Activated CD8-positive, alpha-beta memory T cell treated with anti-CD3 and anti-CD28 coated beads for 1 hour (primary cell): ENCODE measurements around the gene SPCS2.
"Not testable (repeated sequence)": the region's sequence is repeated elsewhere in the genome, so short reads cannot be mapped to it uniquely, and the experiment has no call there.

Experiments
- DNase-seq, 2 donors: peaks; one replicate each; pipeline ENCODE4 v3.0.0-alpha.2; 2020; ENCODE audit warnings: low read depth in 1 of 2; ENCODE audit errors: extremely low read depth in 1 of 2

Gene SPCS2

DNA sequence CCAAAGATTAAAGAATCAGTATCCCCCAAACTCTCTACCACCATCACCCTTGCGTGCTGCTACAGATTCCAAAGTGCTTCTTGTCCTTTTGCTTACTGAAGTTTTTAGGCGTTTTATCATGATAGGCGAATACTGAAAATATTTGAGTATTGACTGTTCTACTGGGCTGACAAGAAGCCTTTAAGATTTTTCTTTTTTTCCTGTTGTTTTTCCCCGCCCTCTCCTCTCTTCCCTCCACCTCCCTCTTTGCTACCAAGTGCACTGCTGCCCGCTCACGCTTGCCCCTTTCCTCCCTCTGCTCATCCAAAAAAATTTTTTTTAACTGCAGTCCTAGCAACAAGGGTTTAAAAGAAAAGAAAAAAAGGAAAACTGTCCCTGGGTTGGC is 679 bp downstream of the SPCS2 start:
- DNase-seq: no peak

DNA sequence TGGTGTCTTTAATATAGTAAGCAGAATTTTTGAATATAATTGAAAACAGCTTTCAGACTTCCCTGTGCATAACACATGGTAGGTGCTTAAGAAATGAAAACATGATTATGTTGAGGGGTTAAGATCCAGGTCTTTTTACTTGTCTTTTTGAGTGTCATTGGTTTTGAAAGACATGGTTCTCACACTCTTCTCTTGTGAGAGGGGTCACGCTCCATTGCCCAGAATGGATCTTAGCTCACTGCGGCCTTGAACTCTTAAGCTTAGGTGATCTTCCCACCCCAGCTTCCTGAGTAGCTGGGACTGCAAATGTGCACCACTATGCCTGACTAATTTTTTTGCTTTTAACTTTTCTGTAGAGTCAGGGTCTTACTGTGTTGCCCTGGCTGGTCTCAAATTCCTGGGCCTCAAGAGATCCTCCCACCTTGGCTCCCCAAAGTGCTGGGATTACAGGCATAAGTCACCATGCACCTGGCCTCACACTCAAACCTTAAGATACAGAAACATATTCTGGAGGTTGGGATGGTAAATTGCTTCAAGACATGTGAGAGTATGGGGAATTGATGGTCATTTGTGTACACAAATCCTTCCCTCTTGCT is 1.4 kb downstream of the SPCS2 start:
- DNase-seq: no peak

DNA sequence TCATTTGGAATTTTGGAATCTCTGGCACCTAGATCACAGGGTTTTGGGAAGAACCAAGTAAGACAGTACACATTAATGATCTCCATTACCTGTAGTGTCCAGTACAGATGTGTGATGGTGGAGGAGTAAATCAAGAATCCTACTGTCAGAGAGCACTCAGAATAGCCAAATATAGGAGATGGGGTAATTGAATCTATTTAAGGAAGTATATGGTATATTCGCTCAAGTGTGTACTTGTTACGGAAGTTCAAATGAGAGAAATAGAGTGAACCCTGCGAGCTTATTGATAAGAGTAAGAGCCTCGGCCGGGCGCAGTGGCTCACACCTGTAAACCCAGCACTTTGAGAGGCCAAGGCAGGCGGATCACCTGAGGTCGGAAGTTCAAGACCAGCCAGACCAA is 2.2 kb downstream of the SPCS2 start:
- no peak for DNase-seq

DNA sequence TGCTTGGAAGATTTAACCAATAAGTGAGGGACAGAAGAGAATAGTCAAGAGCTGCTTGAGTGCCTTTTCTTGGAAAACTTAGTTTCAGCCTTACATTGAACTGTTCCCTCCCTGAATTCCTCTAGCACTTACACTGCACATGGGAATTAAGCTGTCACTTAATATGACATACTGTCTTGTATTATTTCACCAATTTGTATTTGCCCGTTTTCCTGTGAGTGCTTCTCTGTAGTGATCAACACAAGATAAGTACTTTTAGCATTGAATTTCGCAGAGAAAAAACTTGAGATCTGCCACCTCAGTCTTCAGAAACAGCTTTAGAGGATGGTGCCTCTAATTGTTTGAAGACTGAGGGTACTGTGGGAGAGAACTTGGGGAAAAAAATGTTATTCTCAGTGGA is 3.7 kb downstream of the SPCS2 start:
- no peak for DNase-seq

DNA sequence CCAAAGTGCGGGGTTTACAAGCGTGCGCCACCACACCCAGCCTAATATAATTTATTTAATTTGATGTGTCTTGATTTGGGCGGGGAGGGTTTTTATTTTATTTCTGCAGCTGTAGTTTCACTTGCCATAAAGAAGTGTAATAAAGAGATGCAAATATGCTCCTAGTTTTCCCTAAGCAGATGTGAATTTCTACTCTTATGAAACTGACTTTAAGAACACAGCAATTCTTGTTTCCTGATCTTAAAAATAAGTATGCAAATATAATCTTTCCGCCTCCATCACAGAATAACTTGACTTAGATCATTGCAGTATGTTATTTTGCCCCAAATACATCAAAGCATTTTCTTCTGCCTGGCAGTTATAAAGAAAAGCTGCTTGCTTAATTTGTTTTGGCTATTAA is 4.4 kb downstream of the SPCS2 start:
- DNase-seq: no peak

DNA sequence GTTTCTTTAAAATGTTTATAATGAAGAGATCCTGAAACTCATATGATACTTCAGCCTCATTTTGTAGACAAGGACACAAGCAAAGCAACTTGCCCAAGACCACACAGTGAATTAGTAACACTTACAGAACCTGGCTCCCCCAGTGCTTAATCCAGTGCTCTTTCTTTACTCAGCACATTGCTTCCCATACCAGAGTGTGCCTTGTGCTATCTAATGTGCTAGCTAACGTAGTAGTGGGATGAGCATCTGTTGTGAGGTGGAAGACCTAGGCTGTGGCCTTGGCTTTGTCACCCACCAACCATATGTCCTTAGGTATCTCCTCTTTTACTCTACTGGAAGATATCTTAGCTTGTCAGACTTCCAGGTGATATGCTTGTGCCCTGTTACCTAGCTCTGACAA is 5.1 kb downstream of the SPCS2 start:
- DNase-seq: no peak

DNA sequence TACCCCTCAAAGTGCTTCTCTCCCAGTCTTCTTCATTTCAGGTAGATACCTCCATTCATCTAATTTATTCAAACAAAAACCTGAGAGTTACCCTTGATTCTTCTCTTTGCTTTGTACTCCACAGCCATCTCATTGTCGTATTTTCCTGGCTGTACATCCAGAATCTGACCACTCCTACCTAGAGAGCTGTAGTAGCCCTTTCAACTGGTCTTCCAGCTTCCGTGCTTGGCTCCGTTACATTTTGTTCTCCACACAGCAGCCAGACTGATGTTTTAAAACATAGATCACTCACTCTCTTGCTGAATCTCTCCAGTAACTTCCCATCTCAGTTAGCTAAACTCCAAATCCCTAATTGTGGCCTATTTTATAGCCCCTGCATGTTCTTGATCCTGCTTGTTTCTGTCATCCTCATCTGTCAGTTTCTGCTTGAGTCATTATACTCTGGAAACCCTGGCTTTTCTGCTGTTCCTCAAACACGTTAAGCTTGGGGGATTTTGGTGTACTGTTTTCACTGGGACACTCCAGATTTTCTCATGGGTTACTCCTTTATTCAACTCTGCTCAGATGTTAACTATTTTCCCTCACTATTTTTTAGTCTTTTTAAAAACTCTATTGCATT is 7.4 kb downstream of the SPCS2 start:
- DNase-seq: no peak

DNA sequence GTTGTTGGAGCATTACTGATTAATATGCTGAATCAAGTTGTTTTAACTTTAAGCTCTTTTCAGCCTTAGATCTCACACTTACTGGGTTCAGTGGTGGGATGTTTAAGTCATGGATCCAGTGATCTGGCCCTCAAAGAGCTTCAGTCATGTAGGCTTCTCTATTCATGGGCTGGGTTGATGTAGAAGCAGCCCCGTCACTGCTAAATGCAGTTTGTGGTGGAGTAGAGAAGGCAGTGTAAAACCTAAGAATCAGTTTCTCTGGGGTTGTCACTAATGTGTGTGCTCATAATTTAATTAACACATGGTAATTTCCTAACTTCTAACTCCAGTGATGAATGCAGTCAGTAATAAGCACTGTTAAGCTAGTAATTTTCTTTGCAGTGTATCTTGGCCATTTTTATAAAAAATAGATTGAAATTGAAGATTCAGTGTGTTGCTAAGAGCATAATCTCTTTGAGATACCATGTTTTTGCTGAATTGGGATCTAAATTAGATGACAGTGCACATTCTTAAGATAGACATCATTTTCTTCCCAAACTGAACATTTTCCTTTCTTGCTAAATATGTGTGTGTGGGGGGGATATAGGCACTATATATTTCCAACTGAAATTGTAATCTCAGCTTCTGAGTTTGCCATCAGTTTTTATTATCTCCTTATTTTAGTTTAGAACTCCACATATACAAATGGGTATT is 9.0 kb downstream of the SPCS2 start:
- DNase-seq: no peak

DNA sequence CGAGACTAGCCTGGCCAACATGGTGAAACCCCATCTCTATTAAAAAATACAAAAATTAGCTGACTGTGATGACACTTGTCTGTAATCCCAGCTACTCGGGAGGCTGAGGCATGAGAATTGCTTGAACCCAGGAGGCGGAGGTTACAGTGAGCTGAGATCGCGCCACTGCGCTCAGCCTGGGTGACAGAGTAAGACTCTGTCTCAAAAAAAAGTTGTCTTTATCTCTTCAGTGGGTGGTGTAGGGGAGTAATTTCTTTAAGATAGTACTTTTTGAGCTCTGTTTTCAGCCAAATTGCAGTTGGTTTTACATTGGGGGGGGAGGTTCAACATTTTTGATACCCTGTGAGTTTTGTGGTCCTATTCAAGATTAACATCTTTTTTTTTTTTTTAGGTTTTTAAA is 11.1 kb downstream of the SPCS2 start:
- not testable (repeated sequence) for DNase-seq

DNA sequence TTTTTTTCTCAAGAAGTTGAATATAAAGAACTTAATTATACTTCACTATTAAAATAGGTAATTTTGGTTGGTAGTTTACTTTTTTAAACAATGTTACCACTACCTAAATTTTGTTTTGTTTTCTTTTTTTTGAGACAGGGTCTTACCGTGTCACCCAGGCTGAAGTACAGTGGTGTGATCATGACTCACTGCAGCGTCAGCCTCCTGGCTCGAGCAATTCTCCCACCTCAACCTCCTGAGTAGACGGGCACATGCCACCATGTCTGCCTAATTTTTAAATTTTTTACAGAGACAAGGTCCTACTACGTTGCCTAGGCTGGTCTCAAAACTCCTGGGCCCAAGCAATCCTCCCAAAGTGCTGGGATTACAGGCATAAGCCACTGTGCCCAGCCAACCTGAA is 17.6 kb downstream of the SPCS2 start:
- no peak for DNase-seq

DNA sequence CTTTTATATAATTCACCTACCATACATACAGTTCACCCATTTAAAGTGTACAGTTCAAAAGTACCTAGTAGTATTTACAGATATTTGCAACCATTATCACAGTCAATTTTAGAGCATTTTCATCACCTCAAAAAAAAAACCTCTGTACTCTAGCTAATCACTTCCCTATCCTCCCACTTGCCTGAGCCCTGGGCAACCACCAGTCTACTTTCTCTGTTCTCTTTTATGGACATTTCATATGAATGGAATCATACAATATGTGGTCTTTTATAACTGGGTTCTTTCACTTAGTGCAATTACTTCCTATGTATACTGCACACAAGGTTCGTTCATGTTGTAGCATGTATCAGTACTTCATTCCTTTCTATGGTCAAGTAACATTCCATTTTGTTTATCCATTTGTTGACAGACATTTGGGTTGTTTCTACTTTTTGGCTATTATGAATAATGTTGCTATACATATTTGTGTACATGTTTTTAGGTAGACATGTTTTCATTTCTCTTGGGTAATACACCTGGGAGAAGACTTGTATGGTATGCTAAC is 21.9 kb downstream of the SPCS2 start:
- DNase-seq: no peak

DNA sequence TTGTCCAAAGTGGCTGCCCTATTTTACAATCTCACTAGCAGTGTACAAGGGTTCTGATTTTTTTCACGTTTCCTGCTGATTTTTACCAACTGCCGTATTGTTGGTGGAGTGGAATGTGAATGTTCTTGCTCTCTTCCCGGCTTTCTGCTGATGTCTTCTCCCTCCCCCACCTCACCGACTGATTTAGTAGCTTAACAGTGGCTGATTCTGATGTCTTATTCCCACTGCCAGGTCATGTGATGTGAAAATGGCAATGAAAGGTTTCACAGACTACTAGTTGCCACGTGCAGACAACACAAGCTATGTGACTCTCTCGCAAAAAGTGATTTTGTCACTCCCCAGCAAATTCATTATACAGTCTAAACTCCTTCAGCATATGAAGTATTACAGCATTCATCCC is 22.4 kb downstream of the SPCS2 start:
- no peak for DNase-seq

DNA sequence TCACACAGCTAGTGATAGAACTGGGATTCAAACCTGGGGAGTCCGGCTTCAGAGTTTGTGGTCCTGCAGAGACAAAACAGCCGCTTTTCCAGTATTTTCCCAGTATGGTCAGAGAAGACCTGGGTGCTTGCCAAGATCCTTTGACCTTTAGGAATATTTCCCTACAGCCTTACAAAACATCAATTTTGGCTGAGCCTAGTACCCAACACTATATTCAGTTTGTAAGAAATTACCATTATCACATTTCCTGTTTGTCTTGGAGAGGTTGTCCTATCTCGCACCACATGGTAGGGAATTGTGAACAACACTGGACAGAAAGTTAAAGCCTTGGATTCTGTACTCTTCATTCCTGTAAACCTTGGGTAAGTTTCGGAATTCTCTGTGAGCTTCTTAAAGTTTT is 29.0 kb downstream of the SPCS2 start:
- no peak for DNase-seq

DNA sequence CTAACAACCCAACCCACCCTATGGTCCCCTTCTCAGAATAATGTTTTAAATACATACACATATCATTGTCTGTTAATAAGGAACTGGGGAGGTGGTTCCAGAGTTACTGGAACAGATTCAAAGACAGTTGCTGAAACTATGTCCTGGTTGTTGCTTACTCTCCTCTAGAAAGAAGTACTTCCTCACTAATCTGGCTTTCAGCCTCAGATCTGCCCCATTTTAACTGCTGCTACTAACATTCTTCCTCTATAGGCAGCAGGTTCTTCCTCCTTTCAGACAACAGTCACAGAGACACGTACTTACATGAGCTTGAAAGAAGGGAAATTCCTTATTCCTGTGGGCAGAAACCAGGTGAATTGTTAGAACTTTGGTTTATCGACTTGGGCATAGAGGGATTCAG is 31.6 kb downstream of the SPCS2 start:
- DNase-seq: no peak

DNA sequence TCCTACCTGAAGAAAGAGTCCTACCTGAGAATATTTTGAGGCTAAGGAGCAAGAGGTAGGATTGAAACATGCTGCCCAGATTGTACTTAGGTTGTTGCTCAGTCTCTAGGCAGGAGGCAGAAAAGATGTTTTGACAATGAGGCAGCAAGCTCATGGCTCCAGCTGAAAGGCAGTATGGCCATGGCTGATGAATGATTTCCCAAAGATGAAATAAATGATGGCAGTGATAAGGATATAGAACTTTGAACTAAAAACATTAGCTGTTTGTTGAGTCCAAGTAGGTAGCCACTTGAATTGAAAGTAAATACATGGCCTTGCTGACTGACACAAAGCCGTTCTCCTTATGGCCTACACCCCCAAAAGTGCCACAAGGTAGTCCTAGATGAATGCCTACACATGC is 32.8 kb downstream of the SPCS2 start:
- DNase-seq: no peak

DNA sequence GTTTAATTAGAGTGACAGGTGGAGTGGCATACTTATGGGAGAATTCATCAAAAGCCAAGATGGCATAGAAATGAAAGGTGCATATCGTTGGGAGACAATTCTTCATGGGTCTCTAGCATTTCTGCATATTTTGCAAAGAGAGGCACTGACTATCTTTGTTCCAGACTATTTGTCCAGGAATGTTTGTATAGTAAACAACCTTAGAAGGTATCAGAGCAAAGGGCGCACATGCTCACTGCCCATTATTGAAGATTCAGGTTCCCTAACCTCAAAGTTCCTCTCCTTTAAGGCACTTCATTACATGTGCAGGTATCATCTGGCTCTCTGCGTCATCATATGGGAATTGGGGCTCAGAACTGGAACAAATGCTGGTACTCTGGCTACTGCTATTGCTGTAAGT is 35.0 kb downstream of the SPCS2 start:
- DNase-seq: no peak

DNA sequence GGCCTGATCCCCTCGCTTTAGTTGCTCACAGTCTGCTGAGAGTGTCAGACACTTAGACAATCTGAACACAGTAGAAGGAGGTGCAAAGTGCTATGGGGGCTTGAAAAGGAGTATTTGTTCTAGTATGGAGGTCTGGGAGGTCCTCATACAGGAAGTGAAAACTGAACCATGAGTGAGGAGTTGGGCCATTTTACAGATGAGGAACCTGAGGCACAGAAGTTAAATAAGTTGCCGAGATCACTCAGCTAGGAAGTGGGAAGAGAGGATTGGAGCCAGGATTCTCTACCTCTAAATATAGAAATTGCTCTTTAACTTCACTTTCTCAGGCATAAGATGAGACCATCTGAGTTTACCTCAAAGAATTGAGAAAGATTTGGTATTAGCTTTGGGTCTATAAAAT is 35.7 kb downstream of the SPCS2 start:
- DNase-seq: no peak

DNA sequence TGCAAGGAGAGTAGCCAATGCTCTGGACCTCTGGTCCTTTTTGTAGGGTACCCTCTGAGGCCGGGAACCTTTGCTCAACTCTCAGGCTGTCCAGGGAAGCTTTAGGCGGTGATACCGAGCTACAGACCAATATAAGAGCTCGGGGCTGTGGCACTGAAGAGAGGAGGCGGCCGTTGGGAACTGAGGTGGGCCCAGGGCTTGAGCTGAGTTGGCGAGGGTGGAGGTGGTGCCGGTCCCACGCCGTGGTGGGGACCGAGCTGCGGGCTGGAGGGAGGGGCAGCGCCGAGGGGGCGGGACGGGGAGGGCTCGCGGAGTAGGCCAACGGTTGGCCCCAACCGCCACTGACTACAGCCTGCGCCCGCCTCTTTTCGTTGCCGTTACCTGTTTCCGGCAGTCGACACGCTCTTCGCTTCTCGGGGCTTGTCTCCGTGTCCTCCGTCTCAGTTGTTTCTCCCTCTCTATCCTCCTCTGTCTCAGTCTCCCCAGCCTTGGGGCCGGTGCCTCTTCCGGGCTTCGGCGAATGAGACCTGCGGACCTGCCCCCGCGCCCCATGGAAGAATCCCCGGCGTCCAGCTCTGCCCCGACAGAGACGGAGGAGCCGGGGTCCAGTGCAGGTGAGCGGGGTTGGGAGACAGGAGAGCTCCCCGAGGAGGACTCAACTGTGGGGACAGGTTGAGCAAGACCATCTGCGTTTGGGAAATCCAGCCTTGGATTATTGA is 39.6 kb downstream of the SPCS2 start, which contains the start of gene NEU3:
Gene NEU3, plus strand, starts transcription at position 393 of the 719 bp plus-strand sequence. Its CDS starts 128 bp downstream, at position 521.
- DNase-seq: peak; percentile 60 to 79

DNA sequence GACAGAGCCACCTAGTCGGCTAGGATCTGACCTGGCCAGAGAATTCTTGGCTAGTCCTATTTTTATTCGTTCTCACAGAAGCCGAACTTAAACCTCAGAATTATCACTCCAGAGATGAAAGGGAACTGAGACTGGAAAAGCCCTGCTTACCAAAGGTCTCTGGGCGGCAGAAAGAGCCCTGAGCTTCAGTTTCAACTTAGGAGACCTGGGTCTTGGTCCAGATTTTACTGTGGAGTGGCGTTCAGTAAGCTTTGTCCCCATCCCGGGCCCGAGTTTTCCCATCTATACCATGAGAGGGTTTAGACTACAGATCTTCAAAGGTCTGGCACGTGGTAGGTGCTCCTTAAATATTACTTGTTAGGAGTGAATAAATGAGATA is 40.2 kb downstream of the SPCS2 start:
- DNase-seq: no peak

DNA sequence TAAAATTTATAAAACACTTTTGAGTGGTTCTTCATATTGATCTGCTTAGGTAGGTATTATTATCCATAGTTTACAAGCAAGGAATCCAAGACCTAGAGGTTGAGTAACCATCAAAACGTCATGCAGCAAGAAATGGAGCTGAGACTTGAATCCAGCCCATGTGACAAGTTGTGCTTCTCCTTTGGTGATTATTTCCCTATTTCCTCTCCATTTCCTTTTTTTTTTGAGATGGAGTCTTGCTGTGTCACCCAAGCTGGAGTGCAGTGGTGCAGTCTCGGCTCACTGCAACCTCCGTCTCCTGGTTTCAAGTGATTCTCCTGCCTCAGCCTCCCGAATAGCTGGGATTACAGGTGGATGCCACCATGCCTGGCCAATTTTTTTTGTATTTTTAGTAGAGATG is 41.1 kb downstream of the SPCS2 start:
- DNase-seq: not testable (repeated sequence)

DNA sequence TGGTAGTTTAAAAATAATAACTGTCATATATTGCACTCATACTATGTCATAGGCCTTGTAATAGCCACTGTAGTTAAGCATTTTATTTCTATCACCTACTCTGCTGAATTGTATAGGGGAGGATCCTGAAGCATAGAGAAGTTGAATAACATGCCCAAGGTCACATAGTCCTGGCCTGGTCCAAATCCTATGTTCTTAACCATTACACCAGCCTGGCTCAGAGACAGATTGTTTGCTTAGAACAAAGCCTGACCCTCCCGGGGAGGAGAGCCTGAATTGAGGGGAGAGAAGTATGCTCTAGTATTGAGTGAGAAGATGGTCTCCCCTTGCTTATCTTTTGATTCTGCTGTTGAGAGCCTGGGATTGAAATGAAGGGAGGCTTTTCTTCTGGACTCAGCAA is 41.9 kb downstream of the SPCS2 start:
- DNase-seq: no peak

DNA sequence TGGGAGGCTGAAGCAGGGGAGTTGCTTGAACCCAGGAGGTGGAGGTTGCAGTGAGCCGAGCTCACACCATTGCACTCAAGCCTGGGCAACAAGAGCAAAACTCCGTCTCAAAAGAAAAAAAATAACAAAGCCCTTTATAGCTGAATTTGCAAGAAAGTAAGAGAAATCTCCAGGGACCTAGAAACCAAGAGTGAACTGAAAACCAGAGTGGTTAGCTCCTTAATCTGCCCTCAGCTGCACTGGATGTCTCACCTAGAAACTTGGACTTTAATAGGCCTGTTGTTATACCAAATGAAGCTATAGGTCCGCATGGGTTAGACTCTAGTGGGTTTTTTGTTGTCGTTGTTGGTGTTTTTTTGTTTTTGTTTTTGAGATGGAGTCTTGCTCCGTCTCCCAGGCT is 43.8 kb downstream of the SPCS2 start:
- DNase-seq: no peak
